Neuronal stem cell (in vitro differentiated cells): ENCODE measurements around the gene FAM111A.

Experiments
- DNase-seq: peaks from one replicate; pipeline ENCODE4 v3.0.0-alpha.2; 2013; ENCODE audit warnings: low spot score
- H2AFZ ChIP-seq: one replicate; pipeline ENCODE4 v1.6.1; 2013; ENCODE audit warnings: mild to moderate bottlenecking, low read length, inconsistent platforms
- H2AK5ac ChIP-seq: 2 replicates; pipeline ENCODE4 v1.6.1; 2013; ENCODE audit warnings: low read depth, mild to moderate bottlenecking, inconsistent platforms, low read length, moderate library complexity, mixed read lengths
- H2BK120ac ChIP-seq: 2 replicates; pipeline ENCODE4 v1.6.1; 2013; ENCODE audit warnings: low read depth, mild to moderate bottlenecking, inconsistent platforms, low read length, moderate library complexity, mixed read lengths
- H2BK12ac ChIP-seq: one replicate; pipeline ENCODE4 v1.6.1; 2013; ENCODE audit warnings: low read length, inconsistent platforms
- H2BK15ac ChIP-seq: 2 replicates; pipeline ENCODE4 v1.6.1; 2013; ENCODE audit warnings: mild to moderate bottlenecking, low read length, inconsistent platforms, mixed read lengths
- H2BK5ac ChIP-seq: one replicate; pipeline ENCODE4 v1.6.1; 2013; ENCODE audit warnings: inconsistent platforms, mild to moderate bottlenecking, low read length, moderate library complexity
- H3K14ac ChIP-seq: one replicate; pipeline ENCODE4 v1.6.1; 2013; ENCODE audit warnings: low read length, inconsistent platforms
- H3K18ac ChIP-seq: 2 replicates; pipeline ENCODE4 v1.6.1; 2013; ENCODE audit warnings: low read length, inconsistent platforms
- H3K23ac ChIP-seq: 2 replicates; pipeline ENCODE4 v1.6.1; 2013; ENCODE audit warnings: low read depth, mild to moderate bottlenecking, mixed read lengths, low read length, inconsistent platforms; ENCODE audit not compliant: poor library complexity
- H3K27ac ChIP-seq: replicated peaks from 3 replicates; pipeline ENCODE4 v1.5.1; 2013; ENCODE audit warnings: low read length, inconsistent platforms
- H3K27me3 ChIP-seq, 3 experiments: 2 replicates each; pipeline ENCODE4 v1.6.1; 2013; ENCODE audit warnings: low read length in 3 of 3, mild to moderate bottlenecking in 2 of 3, inconsistent platforms in 1 of 3, low read depth in 1 of 3, mixed read lengths in 1 of 3, moderate library complexity in 1 of 3; ENCODE audit not compliant: control insufficient read depth in 3 of 3, insufficient read depth in 3 of 3
- H3K36me3 ChIP-seq, 2 donors: replicated peaks in 1 of 2; 2 replicates each; pipeline ENCODE4 v1.6.1; 2013; ENCODE audit warnings: low read length in 2 of 2; ENCODE audit not compliant: control insufficient read depth in 2 of 2, insufficient read depth in 2 of 2
- H3K4ac ChIP-seq: 2 replicates; pipeline ENCODE4 v1.6.1; 2013; ENCODE audit warnings: inconsistent platforms, mild to moderate bottlenecking, low read length, moderate library complexity
- H3K4me1 ChIP-seq, 2 donors: 1 replicate in 1 of 2; 2 replicates in 1 of 2; pipeline ENCODE4 v1.6.1; 2013; ENCODE audit warnings: low read length in 2 of 2, low read depth in 1 of 2; ENCODE audit not compliant: control insufficient read depth in 2 of 2, insufficient read depth in 1 of 2
- H3K4me2 ChIP-seq: one replicate; pipeline ENCODE4 v1.6.1; 2013; ENCODE audit warnings: mild to moderate bottlenecking, low read length, inconsistent platforms; ENCODE audit not compliant: insufficient read depth, poor library complexity, severe bottlenecking
- H3K4me3 ChIP-seq, 2 donors: 2 replicates each; pipeline ENCODE4 v1.5.1; 2013; ENCODE audit warnings: low read length in 2 of 2, mild to moderate bottlenecking in 2 of 2, inconsistent platforms in 1 of 2, moderate library complexity in 1 of 2
- H3K79me1 ChIP-seq: one replicate; pipeline ENCODE4 v1.6.1; 2013; ENCODE audit warnings: low read depth, mild to moderate bottlenecking, inconsistent platforms, low read length, moderate library complexity
- H3K9ac ChIP-seq: one replicate; pipeline ENCODE4 v1.6.1; 2013; ENCODE audit warnings: mild to moderate bottlenecking, low read depth, low read length, inconsistent platforms; ENCODE audit not compliant: poor library complexity
- H3K9me3 ChIP-seq, 2 donors: replicated peaks in 1 of 2; 2 replicates each; pipeline versions ENCODE3 to v1.6.1; 2013; ENCODE audit warnings: low read length in 2 of 2, mild to moderate bottlenecking in 2 of 2, inconsistent platforms in 1 of 2, low read depth in 1 of 2, mixed read lengths in 1 of 2, moderate library complexity in 1 of 2; ENCODE audit not compliant: control insufficient read depth in 2 of 2, insufficient read depth in 1 of 2
- H4K8ac ChIP-seq: one replicate; pipeline ENCODE4 v1.6.1; 2013; ENCODE audit warnings: low read depth, mild to moderate bottlenecking, inconsistent platforms, low read length, moderate library complexity
- H4K91ac ChIP-seq: one replicate; pipeline ENCODE4 v1.6.1; 2013; ENCODE audit warnings: low read length, low read depth, mild to moderate bottlenecking, inconsistent platforms; ENCODE audit not compliant: poor library complexity
- WGBS, 2 donors: extraction: QIAGEN DNeasy Blood & Tissue Kit; methylation state at CpG; one replicate each; pipeline ENCODE4 v1.1.7; 2013; ENCODE audit warnings: missing lambda C conversion rate in 2 of 2, mixed read lengths in 1 of 2; ENCODE audit not compliant: insufficient read length in 2 of 2, insufficient replicate concordance in 1 of 2; ENCODE audit errors: extremely low coverage in 2 of 2; 5-methylcytosine and 5-hydroxymethylcytosine counted together

FAM111A gene

DNA sequence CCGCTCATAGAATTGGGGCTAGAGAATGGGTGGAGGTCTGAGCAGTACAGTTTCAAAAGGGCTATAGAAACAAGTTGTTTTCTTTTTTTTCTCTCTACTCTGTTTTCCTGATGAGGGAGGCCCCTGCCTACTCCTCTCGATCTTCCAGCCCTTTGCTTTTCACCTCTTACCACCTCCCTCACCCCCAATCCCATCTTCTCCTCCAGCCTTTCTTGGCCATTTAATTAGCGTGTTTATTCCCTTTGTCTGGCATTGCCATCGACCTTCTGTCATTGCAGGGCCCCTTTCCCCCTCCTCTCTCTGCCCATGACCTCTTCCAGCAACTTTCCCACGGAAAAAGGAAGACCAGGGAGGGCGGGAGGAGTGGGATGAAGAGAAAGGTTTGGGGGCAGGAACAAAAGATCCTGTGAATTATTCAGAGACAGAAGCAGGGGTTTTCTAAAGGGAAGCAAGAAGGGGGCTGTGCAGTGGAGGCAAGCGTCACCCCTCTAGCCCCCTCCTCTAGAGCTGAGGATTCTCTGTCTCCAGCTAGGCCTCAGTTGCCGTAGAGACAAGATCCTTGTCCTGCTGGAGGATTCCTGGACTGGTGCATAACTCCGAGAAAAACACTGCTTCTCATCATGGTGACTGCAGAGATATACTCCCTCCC is 42.2 kb downstream of the FAM111A start:
- DNase-seq, result no peak
- peaks cover 46 to 47% of the 10 kb centered on the region in 2 donors for H3K4me1 ChIP-seq
- H2BK5ac ChIP-seq, result no peak overlapping the region

GRCh38 chr11:59185386-59185945 is 42.8 kb downstream of the FAM111A start:
- Histone ChIP-seq H2BK15ac (no peak overlapping the region), H3K14ac (no peak overlapping the region), H3K9me3 (no peaks in the 10 kb centered on the region), H3K9ac (no peak overlapping the region), H3K4ac (no peak overlapping the region), H3K79me1 (peaks cover 15% of the 10 kb centered on the region), H3K4me3 (no peak overlapping the region), H4K8ac (no peak overlapping the region), H2BK12ac (no peak overlapping the region), H2AFZ (no peak overlapping the region), H3K23ac (no peak overlapping the region), H2AK5ac (no peak overlapping the region), H2BK5ac (no peak overlapping the region), H3K4me1 (peaks cover 44 to 46% of the 10 kb centered on the region in 2 donors), H4K91ac (no peak overlapping the region), H3K4me2 (no peak overlapping the region), H2BK120ac (no peak overlapping the region), H3K27me3 (no peaks in the 10 kb centered on the region), H3K27ac (peak overlapping the region; percentile 45), H3K18ac (peak overlapping the region; percentile 9), H3K36me3 (peaks cover 63 to 84% of the 10 kb centered on the region in 2 donors)
- no peak for DNase-seq
- WGBS, 2 donors, result no CpG with 5 or more reads among the region's 5 CpGs

More for the DNA sequence above, 42.2 kb downstream of the FAM111A start:
- no peak overlapping the region for H2AFZ ChIP-seq
- no peak overlapping the region for H2BK12ac ChIP-seq
- H3K23ac ChIP-seq, result no peak overlapping the region
- peaks cover 57 to 77% of the 10 kb centered on the region in 2 donors for H3K36me3 ChIP-seq
- no peak overlapping the region for H3K14ac ChIP-seq
- no peak overlapping the region for H3K4ac ChIP-seq
- no peak overlapping the region for H3K4me3 ChIP-seq
- no peak overlapping the region for H2BK120ac ChIP-seq
- no peak overlapping the region for H2AK5ac ChIP-seq
- H3K79me1 ChIP-seq, result peaks cover 15% of the 10 kb centered on the region
- H4K8ac ChIP-seq, result no peak overlapping the region
- H3K9me3 ChIP-seq, result peaks cover 0 to under 1% of the 10 kb centered on the region in 2 donors
- H2BK15ac ChIP-seq, result no peak overlapping the region
- no peaks in the 10 kb centered on the region for H3K27me3 ChIP-seq
- H3K18ac ChIP-seq, result peak overlapping the region; percentile 15
- peak overlapping the region; percentile 47 for H3K27ac ChIP-seq
- no peak overlapping the region for H3K4me2 ChIP-seq
- H3K9ac ChIP-seq, result no peak overlapping the region
- H4K91ac ChIP-seq, result no peak overlapping the region
- whole genome bisulfite sequencing, 2 donors, result no CpG with 5 or more reads among the region's 9 CpGs

GRCh38 chr11:59186130-59186594 is 43.5 kb downstream of the FAM111A start:
- Histone ChIP-seq H3K9me3 (no peaks in the 10 kb centered on the region), H3K4ac (no peak overlapping the region), H3K4me1 (peaks cover 39 to 40% of the 10 kb centered on the region in 2 donors), H3K4me3 (no peak overlapping the region), H3K27me3 (no peaks in the 10 kb centered on the region), H4K91ac (no peak overlapping the region), H2AFZ (no peak overlapping the region), H2BK15ac (no peak overlapping the region), H3K36me3 (peaks cover 68 to 87% of the 10 kb centered on the region in 2 donors), H3K79me1 (peaks cover 15% of the 10 kb centered on the region), H3K4me2 (no peak overlapping the region), H3K23ac (no peak overlapping the region), H2BK120ac (no peak overlapping the region), H3K14ac (no peak overlapping the region), H4K8ac (no peak overlapping the region), H3K18ac (no peak overlapping the region), H2BK12ac (no peak overlapping the region), H2AK5ac (no peak overlapping the region), H3K27ac (no peak overlapping the region), H2BK5ac (no peak overlapping the region), H3K9ac (no peak overlapping the region)
- DNase-seq, result no peak
- WGBS, 2 donors, result no CpG with 5 or more reads among the region's 5 CpGs

- Histone ChIP-seq H3K4me2 (no peak overlapping the region), H3K18ac (no peak overlapping the region), H4K8ac (no peak overlapping the region), H2AK5ac (no peak overlapping the region), H3K27ac (no peak overlapping the region), H4K91ac (no peak overlapping the region), H2AFZ (no peak overlapping the region), H3K4me3 (no peak overlapping the region), H3K27me3 (no peaks in the 10 kb centered on the region), H3K4ac (no peak overlapping the region), H2BK120ac (no peak overlapping the region), H2BK12ac (no peak overlapping the region), H3K36me3 (peaks cover 69 to 87% of the 10 kb centered on the region in 2 donors), H3K79me1 (peaks cover 10% of the 10 kb centered on the region), H3K14ac (no peak overlapping the region), H3K9ac (no peak overlapping the region), H3K4me1 (peaks cover 32 to 34% of the 10 kb centered on the region in 2 donors), H2BK15ac (no peak overlapping the region), H3K23ac (no peak overlapping the region), H3K9me3 (no peaks in the 10 kb centered on the region), H2BK5ac (no peak overlapping the region)
- WGBS, 2 donors, result no CpG with 5 or more reads among the region's 3 CpGs
- no peak for DNase-seq
Observed at GRCh38 chr11:59187035-59187434, 44.4 kb downstream of the FAM111A start.
